GM19099 (cell line): ENCODE data around the gene SMS.

Source experiments
- POLR2A ChIP-seq: IDR thresholded peaks from 3 replicates; pipeline ENCODE4 v1.6.1; 2011; ENCODE audit warnings: low read depth; ENCODE audit not compliant: insufficient read length; ENCODE audit errors: extremely low read depth

SMS gene

DNA sequence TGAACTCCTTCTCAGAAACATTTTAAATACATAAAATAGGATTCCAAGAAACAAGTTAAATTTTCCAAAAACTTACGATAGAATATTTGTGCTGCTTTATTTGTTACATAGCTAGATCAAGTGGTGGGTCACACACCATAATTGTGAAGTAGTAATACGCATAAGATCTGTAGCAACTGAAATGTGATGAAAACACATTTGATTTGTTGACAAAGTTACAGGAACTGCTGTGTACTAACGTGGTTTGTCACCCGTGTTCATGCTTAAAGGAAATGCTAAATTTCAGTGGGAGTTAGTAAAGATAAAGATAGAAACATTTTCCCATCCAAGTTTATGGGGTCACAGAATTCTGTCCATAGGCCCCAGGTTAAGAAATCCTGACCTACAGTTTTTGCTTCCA lies 57.5 kb downstream of the SMS start:
- no peak for TF ChIP-seq POLR2A

DNA sequence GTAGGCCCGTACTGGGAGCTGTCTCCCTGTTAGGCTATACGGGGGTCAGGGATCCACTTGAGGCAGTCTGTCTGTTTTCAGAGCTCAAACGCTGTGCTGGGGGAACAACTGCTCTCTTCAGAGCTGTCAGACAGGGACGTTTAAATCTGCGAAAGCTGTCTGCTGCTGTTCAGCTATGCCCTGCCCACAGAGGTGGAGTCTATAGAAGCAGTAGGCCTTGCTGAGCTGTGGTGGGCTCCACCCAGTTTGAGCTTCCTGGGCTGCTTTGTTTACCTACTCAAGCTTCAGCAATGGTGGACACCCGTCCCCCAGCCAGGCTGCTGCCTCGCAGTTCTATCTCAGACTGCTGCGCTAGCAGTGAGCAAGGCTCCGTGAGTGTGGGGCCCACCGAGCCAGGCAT lies 64.4 kb downstream of the SMS start:
- TF ChIP-seq POLR2A, result no peak

DNA sequence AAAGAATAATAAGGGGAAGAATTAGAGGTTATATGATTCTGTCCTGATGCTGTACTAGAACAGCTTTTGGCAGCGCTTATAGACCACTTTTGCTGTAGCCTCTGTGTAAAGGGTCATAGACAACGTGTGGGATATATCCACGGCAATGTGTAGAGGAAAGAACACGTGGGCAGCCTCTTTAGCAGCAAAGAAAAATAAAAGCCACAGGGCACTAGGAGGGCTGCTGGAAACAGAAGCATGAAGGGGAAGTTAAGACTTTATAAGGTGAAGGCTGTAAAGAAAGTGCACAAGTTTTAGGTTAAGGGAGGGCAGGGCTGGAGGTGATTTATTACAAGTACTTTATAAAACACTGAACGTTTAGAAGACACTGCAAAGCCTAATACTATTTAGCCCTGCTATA lies 71.5 kb downstream of the SMS start:
- TF ChIP-seq POLR2A, result no peak

DNA sequence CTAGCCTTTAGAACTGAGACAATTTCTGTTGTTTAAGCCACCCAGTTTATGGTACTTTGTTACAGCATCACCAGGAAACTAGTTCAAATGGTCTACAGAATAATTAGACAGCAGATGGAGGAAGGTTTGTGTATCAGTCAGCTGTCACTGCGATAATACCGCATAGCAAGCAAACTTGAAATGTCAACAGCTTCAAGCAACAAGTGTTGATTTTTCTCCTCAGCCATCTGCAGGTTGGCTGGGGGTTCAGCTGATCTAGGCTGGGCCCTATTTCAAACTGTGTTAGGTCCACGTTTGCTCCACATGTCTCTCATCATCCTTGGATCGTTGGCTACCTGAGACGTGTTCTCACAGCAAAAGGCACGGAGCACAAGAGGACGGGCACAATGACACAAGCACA lies 72.4 kb downstream of the SMS start:
- TF ChIP-seq POLR2A, result no peak

DNA sequence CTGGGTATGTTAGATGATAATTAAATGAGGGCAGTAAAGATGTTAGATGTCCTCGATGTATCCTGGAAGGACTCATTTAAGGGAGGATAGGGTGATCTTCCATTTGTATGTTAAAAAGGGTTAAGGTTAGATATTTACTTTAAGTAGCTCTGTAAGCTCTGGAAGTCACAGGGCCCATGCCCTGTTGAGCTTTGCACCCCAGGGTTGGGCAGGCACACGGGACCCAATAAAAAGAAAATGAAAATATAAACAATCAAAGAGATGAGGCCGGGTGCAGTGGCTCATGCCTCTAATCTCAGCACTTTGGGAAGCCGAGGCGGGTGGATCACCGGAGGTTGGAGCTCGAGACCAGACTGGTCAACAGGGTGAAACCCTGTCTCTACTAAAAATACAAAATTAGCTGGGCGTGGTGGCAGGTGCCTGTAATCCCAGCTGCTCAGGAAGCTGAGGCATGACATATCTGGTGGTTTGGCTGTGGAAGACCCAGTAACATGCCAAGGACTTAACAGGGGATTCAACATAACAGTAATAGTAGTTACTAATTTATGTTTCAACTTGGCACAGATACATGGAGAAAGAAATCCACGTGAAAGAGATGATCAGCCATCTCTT lies 74.7 kb downstream of the SMS start:
- no peak for TF ChIP-seq POLR2A

DNA sequence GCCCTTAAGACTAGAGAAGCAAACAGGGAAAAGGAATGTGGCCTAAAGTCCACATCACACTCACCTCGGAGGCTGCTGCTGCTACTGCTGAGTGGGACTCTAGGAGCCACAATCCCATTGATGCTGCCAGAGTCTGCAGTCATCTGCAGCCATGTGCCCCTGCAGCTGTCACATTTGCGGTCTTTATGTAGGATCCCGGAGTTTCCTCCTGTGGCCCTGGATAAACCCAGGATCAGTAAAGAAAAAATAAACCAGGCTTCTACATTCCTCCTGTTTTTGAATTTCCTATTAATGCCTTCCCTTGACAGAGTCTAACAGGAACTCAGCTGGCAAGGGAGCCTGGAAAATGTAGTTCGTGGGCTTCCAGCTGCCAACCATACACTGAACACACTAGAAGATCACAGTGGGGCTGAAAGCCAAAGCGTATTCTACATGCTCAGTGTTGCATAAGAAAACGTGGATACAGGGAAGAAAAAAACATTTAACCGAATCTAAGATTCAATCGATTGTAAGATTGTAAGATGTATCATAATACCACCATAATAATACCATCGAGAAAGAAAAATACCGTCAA lies 81.3 kb downstream of the SMS start:
- TF ChIP-seq POLR2A, result no peak

DNA sequence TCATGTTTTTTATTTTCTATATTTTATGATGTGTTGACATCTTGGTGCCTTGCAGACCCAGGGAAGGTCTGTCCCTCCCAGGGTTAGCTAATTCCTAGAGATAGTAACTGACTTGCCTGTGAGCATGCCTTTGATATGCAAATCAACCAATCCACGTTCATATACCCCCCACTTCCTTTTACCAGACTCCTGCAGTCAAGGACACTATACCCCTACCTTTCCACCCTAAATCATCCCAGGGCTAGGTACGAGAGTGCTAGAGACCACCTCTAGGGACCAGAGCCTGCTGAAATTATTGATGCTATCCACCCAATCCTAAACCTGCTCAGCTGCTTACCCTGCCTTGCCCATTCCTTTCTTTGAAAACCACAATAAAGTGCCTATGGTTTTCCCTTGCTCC lies 84.1 kb downstream of the SMS start:
- TF ChIP-seq POLR2A, result no peak

DNA sequence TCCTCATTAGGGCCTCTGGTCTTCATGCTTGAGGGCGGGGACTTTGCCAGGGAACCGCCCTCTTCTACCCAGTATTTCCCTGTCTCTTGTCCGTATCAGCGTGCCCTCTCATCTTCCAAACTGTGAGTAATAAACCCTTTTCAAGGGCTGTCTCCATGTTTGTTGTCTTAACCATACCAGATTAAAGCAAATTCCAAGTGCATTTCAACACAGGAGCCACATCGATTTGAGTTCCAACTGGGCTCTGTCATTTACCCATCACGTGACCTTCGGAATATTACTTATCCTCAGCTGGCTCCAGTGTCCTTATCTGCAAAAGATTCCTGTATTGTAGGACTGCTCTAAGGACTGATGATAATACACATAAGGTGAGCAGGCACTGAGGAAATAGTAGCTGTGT lies 85.2 kb downstream of the SMS start:
- TF ChIP-seq POLR2A, result no peak

DNA sequence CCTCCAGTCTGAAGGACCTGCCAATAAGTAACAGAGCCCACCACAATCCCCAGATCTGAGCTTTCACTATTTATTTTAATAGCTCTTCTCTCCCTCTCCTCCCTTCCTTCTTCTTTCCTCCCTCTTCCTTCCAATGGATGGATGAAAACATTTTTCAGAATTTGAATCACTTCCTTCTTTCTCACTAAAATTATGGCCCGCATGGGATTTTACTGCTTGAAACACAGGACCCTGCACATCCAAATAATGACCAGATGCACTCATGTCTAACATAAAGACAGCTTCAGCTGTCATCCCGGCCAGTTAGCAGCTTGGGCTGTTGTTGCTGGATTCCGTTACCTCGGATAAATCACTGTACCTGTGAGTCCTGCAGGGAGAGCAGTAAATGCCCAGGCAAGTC lies 86.2 kb downstream of the SMS start:
- TF ChIP-seq POLR2A, result no peak

DNA sequence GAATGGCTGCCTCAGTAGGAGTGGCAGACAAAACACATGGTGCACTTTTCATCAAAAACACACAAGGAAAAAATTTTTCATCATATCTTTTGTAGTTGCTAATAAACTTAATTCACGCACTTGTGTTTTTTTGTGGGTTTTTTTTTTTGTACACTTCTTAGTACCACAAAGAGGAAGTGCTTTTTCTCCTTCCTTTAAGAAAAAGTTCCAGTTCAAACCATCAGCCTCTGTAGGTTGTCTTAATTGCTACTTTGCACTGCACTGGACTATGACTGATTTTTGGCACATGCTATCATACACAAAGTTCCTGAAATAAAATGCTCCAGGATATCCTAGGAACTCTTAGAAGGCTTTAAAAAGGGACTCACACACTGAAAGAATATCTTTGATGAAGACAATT lies 91.6 kb downstream of the SMS start, which contains the start of gene PHEX:
Gene PHEX (plus strand): TSS at position 242 of the 400 bp plus-strand sequence. CDS start 681 bp downstream, outside the sequence.
- no peak for TF ChIP-seq POLR2A

DNA sequence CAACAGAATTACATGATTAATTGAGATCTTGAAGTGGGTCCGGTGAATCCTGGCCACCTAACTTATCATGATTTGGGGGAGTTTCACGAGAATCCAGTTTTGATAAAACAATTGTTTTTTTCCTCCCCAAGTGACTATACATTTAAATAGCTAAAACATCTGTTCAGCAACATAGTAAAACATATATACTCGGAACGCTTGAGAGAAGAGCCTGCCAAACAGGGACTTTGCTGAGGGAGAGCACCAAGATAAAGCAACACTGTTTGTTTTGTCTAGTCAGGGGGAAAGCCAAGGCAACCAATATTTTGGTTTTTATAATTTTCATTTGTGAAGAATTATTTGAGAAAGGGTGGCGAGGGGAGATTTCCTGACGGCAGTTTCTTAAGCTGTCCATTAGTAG lies 92.0 kb downstream of the SMS start:
- no peak for TF ChIP-seq POLR2A

DNA sequence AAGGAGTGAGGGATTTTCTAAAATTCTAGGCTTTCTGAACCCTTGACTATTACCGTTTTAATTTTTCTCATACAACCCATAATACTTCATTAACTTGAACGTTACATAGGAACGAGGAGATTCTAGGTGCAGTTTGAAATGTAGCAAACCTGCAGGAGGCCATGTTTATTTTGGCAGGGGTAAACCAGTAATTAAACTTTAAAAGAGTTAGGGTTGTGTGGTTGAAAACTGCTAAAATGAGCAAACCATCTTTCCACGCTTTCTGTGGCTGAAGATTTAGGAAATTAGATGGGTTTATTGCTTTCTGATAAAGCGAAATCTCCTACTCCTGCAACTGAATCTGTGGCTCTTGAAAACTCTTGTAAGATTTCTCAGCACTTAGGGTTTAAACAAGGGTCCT lies 93.3 kb downstream of the SMS start:
- no peak for TF ChIP-seq POLR2A

DNA sequence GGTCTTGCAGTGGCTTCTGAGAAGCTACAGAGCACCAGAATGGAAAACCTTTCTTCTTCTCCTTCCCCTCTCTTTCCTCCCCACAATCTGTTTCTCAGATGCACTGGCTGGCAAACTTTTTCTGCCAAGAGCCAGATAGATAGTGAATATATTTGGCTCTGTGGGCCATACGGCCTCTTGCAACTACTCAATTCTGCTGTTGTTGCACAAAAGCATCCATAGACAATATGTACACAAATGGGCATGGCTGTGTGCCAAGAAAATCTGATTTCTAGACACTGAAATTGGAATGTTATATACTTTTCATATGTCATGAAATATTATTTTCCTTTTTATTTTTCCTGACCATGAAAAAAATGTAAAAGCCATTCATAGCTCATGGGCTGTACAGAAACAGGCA lies 94.7 kb downstream of the SMS start:
- no peak for TF ChIP-seq POLR2A

DNA sequence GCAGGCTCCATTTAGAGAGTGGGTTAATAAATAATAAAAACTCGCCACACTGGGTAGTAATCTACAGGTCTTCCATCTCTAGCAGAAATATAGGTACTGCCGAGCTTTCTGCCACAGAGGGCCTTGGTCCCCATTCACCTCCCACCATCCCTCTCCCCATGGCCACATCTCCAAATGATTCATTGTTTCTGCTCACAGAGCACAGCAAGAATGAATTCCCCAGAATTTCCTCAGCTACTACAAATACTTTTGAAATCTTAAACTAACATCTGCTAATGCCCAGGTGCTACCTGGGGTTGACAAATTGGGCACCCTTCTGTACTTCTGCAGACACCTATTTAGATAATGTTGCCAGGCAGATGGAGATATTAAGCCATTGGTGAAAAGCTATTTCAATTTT lies 96.7 kb downstream of the SMS start:
- no peak for TF ChIP-seq POLR2A

DNA sequence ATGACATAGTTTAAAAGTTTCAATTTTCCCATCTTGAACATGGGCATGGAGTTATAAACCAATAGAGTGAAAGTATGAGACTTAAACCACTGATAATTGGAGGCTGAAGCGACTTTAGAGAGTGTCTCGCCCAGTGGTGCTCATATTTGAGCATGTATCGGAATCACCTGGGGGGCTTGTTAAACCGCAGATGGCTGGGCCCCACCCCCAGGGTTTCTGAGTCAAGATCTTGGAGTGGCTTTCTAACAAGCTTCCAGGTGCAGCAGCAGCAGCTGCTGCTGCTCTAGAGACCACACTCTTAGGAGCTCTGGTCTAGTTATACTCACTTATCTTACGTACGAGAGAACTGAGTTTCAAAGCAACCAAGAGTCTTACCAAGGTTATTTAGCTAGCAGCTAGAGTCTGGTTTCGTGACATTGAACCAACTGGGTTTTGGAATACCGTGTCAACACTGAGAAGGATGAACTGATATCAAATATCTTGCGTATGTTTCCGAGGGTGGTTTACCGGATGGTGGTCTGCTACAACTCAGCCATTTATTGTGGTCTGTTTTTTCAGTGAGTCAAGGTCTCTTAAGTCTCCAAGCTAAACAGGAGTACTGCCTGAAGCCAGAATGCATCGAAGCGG lies 97.5 kb downstream of the SMS start:
- no peak for TF ChIP-seq POLR2A

DNA sequence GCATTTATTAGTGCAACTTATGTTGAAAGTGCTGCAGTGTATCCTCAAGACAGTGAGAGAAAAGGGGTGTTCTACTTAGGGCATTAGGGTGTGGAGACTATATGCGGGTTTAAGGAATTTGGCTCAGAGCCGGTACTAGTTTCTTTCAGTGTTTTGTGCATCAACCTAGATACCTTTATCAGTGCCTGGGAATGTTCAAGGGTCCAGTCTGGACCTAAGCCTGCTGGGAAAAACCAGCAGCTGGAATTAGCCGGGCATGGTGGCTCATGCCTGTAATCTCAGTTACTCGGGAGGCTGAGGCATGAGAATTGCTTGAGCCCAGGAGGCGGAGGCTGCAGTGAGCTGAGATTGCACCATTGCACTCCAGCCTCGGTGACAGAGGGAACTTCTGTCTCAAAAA lies 99.0 kb downstream of the SMS start:
- TF ChIP-seq POLR2A, result no peak

DNA sequence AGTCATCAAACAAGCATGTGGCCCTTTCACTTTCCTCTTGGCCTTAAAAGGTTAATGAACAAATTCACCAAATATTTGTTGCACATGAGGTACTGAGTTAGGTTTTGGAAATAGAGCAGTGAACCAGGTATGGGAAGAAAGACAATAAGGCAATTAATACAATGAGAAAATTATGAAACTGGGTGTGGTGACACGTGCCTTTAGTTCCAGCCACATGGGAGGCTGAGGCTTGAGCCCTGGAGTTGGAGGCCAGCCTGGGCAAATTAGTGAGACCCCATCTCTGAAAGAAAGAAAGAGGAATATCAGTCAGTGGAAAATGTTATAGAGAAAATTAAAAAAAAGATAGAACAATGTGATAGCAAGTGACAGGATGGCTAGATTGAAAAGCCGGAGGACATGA lies 99.7 kb downstream of the SMS start:
- no peak for TF ChIP-seq POLR2A

DNA sequence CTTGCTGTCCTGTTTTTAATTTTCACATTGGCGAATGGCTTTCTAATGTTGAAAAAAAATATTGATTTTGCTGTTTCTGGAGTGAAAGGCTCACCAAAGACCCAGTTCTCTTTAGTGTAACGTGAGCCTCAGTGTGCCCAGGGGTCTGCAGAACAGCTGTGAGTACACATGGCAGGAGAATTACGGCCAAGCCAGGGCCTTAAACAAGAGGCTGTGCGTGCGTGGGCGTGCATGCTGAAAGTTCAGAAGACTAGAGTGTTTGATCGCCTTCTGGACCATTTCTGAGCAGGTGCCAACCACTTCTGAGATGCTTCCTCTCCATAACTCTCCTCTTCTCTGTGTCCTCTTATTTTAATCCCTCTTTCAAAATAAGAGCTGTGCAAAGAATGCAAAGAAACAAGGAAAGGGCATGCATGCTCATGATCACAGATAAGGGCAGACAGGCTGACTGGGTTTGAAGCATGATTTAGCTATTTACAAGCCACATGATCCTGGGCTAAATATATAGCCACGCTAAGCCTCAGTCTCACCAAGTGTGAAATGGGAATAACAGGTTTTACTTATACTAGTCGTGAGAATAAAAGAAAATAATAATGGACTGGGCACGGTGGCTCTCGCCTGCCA lies 101.5 kb downstream of the SMS start:
- TF ChIP-seq POLR2A, result no peak
